Stimulated activated CD4-positive, alpha-beta T cell treated with anti-CD3 and anti-CD28 coated beads, TNF-alpha, amount 100 ng/mL, for 24 hours (primary cell): ENCODE data around the gene MAN1C1.
"Not testable (repeated sequence)": the region's sequence is repeated elsewhere in the genome, so short reads cannot be mapped to it uniquely, and the experiment has no call there.

Experiments
- DNase-seq, 3 experiments: peaks; one replicate each; pipeline ENCODE4 v3.0.0-alpha.2; 2020; ENCODE audit warnings: low read depth in 3 of 3

The MAN1C1 gene

DNA sequence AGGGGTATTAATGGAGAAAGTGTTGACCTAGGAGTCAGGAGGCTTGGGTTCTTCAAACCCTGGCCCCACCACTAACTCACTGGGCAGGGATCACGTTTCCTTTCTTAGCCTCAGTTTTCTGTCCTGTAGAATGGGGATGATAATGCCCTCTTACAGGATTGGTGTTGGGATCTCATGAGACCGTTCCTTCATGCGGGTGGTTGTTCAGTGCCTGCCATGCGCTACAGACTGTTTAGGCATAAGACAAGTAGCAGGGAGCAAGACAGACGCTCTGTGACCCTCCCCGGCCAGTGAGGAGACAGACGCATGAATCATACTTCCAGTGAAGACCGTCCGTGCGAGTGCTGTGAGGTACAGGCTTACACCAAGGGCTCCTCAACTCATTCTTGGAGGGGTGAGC, 81.7 kb downstream of the MAN1C1 start:
- DNase-seq, result peak in 1 of 3 experiments; percentile 52

DNA sequence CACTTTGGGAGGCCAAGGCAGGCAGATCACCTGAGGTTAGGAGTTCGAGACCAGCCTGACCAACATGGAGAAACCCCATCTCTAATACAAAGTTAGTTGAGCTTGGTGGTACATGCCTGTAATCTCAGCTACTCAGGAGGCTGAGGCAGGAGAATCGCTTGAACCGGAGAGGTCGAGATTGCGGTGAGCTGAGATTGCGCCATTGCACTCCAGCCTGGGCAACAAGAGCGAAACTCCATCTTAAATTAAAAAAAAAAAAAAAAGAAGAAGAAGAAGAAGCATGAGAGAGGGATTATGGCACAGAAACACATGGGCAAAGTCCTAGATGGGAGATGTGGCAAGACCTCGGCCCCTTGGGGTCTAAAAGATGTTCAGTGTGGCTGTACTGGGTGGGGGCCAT, 82.5 kb downstream of the MAN1C1 start:
- DNase-seq, result not testable (repeated sequence)

GRCh38 chr1:25699500-25700143, 83.0 kb downstream of the MAN1C1 start:
- DNase-seq, result no peak

DNA sequence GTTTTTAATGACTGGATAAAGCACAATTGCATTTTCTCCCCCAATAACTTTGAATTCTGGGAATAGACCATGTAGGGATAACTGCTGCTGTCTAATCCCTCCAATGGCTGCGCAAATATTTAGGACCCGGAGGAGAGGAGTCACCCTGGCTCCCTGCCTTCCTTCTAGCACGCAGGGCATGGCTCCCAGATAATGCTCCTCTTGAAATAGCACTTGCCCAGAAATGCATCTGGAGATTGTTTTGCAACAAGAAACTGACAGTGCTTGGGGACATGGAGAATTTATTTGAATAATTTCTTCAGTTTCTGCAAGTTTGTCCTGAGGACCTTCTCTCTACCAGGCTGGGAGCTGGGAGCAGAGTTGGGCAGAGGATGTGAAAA, 83.5 kb downstream of the MAN1C1 start:
- no peak for DNase-seq

- no peak for DNase-seq
Measured at GRCh38 chr1:25700626-25701025, 84.0 kb downstream of the MAN1C1 start.

DNA sequence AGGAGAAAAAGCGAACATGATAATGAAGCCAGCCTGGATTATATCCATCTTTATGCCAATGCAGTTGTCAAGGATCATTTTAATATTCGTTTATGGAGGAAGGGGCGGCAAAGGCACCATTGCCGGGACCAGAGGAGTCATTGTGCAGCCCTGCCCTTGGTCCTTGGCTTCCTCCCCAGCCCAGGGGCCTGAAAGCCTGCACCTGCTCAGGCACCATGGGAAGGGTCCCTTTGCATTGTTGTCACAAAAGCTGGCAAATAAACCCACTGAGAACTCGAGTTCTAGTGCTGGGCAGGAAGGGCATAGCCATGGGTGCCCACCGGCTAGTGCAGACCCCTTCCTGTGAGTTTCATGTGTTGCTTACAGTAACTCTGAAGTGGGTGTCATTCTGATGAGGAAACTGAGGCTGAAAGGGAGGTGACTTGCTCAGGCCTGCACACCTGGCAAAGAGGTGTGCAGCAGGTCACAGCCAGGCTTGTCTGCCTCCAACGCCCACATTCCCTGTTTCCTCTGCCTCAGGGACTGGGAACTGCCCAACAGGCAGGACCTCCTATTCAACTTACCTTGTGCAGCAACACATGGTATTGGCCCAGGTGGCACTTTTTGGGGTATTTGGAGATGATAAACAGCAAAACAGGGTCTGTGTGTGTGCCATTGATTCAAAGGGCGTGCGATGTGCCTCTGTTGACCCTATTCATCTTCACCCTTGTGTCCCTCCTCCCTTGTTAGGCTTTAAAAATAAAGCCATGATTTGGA, 84.6 kb downstream of the MAN1C1 start:
- DNase-seq, result no peak

DNA sequence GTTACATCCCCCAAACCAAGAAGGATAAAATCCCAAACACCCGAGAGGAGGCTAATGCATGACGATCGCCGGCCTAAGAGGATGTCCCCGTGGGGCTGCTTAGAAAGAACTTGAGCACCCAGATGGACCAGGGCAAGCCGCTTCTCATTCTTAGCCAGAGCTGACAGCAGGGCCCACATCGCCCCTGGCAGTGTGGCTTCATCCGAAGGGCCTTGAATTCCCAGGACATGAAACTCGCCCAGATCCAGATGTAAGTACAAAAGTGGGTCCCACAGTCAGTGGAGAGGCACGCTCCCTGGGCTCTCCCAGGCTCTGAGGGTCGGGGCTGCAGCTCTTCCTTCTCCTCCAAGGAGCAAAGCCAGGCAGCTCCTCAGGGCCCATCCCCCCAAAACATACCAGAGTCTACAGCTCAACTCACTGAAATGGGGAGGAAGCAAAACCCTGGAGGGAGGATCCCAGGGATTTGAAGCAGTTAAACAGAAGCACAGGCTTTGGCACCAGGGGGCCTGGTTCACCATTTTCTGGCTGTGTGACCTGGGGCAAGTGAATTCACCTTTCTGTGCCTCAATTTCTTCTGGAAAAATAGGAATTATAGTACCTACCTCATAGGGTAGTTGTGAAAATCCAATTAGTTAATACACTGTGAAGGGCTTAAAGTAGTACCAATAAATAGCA, 85.6 kb downstream of the MAN1C1 start:
- no peak for DNase-seq

DNA sequence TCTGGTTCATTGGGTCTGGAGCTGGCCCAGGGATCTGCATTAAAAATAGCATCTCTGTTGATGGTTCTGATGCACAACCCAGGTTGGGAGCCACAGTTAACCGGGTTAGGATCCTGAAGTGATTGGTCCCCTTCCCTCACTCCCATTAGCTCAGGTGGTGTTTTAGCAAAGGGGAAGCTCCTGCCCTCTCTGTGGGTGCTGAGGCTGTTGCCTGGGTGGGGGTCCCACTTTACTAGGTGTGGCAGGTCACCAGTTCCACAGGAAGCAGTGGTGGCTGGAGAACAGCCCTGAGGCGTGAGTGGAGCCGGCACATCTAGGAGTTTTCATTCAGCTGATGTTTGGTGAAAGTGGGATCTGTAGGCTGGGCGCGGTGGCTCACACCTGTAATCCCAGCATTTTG, 86.5 kb downstream of the MAN1C1 start:
- no peak for DNase-seq

DNA sequence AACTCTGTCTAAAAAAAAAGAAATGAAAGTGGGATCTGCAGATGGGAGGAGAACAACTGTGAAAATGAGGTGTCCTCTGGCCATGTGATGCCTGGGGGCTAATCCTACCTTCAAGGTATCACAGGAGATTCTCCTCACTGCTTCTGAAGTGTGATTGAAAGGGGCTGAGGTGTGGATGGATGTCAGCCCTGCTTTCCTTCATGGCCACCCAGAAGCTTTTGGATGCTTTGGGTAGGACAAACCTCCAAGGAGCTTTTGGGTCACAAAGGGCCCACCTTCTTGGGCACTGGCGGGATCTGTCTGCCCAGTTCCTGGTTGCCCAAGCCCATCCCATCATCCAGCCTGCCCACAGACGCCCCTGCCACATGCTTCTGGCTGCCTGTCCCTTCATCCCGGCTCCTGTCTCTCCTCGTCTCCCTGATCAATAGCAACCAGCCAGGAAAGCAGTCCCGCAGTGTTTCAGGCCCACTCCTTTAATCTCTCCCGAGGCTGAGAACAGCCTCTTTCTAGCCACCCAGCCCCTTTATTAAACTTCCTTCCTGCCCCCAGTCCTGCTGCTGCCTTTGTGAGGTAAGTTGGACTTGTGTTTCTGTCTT, 87.2 kb downstream of the MAN1C1 start:
- DNase-seq, result no peak

DNA sequence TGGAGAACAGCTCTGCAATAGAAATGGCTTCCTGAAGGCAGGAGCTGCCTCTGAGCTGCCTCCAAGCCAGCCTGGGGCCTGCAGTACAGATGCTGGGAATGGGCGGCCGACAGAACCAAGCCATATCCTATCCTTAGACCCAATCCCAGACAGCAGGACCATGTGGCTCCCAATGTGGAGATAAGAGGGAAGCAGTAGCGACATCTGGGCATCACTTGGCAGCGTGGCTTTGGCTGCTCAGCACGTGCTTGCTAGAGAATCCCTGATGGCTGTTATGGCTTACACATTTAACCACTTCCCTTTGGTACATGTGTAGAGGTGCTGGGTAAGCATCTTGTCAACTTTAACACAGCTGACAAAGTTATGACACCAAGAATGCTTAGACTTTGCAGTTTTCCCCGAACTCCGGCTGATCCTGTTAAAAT, 87.7 kb downstream of the MAN1C1 start:
- peak in 1 of 3 experiments; percentile 21 for DNase-seq

GRCh38 chr1:25705699-25706098, 89.1 kb downstream of the MAN1C1 start:
- no peak for DNase-seq

DNA sequence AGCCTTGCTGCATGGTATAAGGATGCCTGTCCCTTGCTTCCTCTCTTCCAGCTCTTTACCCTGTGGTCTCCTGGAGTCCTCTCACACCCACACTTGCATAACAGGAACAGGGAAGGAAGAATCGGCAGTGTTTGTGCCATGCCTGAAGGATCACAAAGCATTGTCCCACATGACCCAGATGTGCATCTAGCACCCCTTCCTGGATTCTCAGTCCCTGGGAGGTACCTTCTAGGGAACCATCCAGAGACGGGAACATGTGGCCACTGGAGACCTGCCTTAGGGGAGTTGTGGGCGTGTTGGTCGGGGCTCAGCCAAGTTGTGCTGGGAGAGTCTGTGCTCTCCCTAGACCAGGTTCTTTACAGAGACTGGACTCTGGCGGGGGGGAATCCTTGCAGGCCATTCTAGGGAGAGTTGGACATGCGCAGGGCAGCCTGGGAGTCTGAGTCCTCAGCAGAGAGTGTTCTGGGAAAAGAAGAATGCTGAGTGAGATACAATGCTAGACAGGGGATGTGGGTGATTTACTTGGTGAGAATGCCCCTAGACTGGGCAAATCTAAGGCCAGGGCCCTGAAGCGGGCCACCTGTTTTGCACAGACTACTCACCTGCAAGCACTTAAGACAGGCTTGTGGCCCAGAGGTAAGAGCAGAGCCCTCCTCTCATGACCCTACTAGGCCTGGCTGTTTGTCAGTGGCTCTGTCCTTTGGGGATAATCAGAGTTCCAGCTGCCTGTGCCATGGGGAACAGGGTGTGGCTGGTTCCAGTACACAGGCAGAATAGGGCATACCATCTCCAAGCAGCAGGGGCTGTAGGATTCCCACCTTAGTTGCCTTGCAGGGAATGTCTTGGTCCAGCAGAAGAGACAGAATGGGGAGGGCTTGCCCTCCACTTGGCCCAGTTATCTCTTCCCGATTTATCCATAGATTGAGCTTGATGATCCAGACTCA, 89.8 kb downstream of the MAN1C1 start:
- DNase-seq, result no peak

DNA sequence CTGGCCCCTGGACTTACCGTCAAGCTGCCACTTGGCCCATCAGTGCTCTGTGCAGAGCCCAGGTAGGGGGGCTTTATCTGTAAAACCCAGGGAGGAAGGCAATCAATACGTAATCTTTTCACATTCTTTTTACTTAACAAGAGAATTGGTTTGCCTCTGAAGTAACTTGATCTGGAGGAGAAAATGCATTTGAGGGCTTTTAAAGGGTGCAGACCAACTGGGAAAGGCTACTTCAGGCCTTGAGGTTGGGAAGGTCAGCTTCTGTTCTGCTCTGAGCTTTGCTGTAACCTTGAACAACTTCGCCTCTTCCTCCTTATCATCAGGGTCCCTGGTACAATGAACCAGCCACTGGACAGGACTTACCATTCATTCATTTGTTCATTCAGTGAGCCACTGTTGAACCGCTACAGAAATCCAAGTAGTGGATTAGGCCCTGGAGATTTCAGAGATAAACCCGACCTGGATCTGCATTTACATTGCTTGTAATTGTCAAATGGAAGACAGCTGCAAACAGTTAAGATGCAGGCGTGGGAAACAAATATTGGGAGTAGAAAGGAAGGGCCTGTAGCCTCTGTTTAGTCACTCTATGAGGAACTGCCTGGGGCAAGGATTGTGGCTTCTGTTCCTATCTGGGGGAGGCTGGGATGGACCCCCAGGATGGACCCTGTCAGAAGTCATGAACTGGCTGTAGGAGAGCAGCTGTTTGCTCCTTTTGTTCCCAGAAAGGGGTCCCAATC, 90.9 kb downstream of the MAN1C1 start:
- no peak for DNase-seq

GRCh38 chr1:25710583-25711347, 94.2 kb downstream of the MAN1C1 start:
- no peak for DNase-seq

DNA sequence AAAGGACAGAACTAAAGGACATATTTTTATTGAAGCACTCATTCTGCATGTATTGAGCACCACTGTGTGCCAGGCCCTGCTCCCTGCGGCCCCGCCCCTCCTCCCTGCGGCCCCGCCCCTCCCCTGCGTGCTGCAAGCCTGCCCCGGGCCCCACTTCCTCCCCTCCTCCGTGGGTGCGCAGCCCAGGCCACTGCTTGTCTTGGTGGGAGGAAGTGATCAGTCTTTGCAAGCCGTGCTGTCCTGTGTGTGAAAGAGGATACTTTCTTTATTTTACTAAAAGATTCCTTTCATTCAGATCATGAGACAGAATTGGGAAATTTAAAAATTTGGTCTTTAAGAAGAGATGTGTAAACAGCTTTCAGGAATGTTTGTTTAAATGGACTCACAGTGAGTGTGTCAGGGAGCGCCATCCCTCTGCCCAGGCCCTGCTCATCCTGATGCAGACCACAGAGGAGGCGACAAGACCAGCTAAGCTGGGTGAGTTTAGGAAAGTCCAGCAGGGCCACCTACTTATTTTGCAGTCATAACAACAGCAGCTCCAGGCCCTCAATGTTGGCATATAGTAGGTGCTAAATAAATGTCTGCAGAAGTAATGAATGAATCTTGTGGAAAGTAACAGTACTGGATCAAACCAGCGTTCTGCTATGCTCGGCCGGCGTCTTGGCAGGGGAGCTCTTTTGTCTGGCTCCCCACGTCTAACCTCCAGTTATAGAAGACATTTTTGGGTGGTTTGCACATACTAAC, 95.1 kb downstream of the MAN1C1 start:
- peak in 2 of 3 experiments; percentile 8 to 72 for DNase-seq

DNA sequence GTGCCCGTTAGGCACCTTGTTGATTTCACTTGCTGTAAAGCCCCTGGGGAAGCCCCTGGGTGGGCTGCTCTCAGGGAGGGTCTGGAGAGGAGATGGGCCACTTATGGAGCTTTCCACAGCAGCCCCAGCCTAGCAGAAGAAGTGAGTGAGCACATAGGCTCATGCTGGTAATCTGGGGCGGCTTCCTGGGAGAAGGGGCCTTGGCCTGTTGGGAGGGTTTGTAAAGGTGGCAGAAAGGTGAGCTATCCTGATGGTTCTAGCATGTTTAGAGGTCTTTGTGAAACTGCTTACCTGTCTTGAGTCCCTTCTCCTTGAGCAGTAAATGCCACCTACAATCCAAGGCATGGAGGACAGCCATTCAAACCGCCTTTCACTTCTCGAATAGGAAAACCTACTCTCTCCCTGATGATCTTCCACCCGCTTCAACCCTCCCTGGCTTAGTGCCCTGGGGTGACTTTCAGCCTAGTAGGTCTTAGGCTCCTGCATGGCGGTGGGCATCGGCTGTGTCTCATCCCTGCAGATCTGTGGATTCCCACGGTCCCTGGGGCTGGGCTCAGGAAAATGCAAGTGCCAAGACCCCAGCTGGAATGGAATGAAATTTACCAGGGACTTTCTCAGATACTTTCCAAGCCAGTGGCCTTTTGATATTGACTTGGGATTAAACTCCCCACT, 95.8 kb downstream of the MAN1C1 start:
- DNase-seq, result no peak

DNA sequence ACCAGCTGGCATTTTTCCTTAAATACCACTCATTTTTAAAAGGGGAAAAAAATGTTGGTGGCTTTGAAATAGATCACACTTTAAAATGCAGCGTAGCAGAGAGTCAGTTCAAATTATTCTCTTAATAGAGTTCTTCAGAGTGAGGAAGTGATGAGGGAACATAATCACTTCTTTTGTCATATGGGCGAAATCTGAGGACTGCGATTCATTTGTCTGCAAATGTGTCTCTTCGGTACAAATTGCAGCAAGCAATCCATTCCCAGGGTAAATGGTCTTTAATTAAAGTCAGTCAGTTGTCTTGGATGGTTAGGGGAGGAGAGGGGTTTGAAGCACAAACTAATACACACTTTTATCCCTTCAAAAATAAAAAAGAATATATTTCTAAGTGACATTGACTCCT, 97.4 kb downstream of the MAN1C1 start:
- DNase-seq, result no peak

DNA sequence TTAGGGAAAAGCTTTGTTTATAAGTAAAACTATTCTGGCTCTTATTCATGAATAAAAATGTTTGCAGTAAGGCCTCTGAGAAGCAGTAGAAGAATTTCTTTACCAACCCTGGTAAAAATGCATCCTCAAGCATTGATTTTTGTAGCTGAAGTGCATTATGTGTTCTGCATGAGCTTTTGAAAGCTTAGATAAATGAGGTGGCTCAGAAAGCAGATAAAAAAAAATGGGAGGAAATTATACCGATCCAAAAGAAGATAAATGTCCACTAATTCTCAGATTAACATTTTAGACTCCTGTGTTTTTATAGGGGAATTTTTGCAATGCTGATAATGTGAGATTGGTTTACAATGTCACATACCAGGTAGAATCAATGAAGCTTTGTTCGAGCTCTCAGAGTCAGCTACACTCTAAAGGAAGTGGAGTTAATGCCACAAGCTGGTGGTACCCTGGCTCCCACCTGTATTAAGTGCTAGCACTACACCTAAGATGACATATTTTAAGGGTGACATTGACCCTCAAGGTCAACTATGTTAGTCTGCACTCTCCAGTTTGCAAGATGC, 97.9 kb downstream of the MAN1C1 start:
- DNase-seq, result no peak
